ENCODE results near the gene ZNHIT2. TPM values are rescaled to one million over a fixed set of nuclear protein-coding genes. Genes with fewer than 3 reads are reported as not detected.
A peak's percentile ranks its signal among the peaks of the same experiment; 100 is the strongest.

The ZNHIT2 gene
- total RNA-seq, 4 donors from 2014 or later, result 17.3 to 38.5 (median 25.9) TPM

- Histone ChIP-seq H3K4me3 (replicated peaks in 1 of 3) (peak overlapping the region in 2 of 3 donors; percentile 50 to 90), H3K36me3 (peaks cover 24 to 29% of the 10 kb centered on the region in 2 donors), H3K27me3 (no peaks in the 10 kb centered on the region), H3K27ac (peak overlapping the region; percentile 94 to 98 (median 96)), H3K9me3 (no peaks in the 10 kb centered on the region), H3K4me1 (peaks cover 24 to 29% of the 10 kb centered on the region in 2 donors)
- DNase-seq, result peak; percentile 99
- 2 to 3% methylated on average over 20 to 24 of the region's 24 CpGs for WGBS, 2 donors
- intact Hi-C loops (cut with DNase I), result loop anchor here (5.0 kb wide), 1 partner anchor 47 kb away; the partner anchor contains the start of gene CAPN1
- TF ChIP-seq CTCF (IDR thresholded peaks at IDR 0.05), result no peak
- peak in 1 of 2 donors; percentile 79 for TF ChIP-seq POLR2A (IDR thresholded peaks at IDR 0.05)
Observed at GRCh38 chr11:65134952-65135632, 17.6 kb upstream of the ZNHIT2 start.

- DNase-seq, result peak; percentile 90 to 92
- H3K4me3 ChIP-seq (replicated peaks in 1 of 3), result peak within 1 kb of the TSS; percentile 50 to 90 (median 66)
- peak in 2 of 6 experiments; percentile 16 to 25 for TF ChIP-seq CTCF (IDR thresholded peaks at IDR 0.05)
- peak; percentile 85 to 92 for TF ChIP-seq POLR2A (IDR thresholded peaks at IDR 0.05)
- intact Hi-C loops (cut with DNase I), result loop anchor here (5.0 kb wide), 1 partner anchor 48 kb away; the partner anchor contains the start of gene CAPN1
- H3K27ac ChIP-seq, result peak within 1 kb of the TSS; percentile 94 to 98 (median 96)
- peaks cover 24 to 29% of the 10 kb centered on the region in 2 donors for H3K4me1 ChIP-seq
- no peaks in the 10 kb centered on the region for H3K27me3 ChIP-seq
- no peaks in the 10 kb centered on the region for H3K9me3 ChIP-seq
- H3K36me3 ChIP-seq, result peaks cover 31 to 36% of the 10 kb centered on the region in 2 donors
- 0% methylated on average over 9 to 23 of the region's 60 CpGs for WGBS, 2 donors
Observed at GRCh38 chr11:65134240-65134951, 16.9 kb upstream of the ZNHIT2 start, which contains the start of gene SYVN1. Gene SYVN1 (minus strand): TSS chr11:65134519. CDS start chr11:65133601, 918 bp downstream.

GRCh38 chr11:65133724-65134123, 16.2 kb upstream of the ZNHIT2 start:
- intact Hi-C loops (cut with DNase I), result loop anchor here (5.0 kb wide), 1 partner anchor 49 kb away; the partner anchor contains the start of gene CAPN1
- WGBS, 2 donors, result 1 to 2% methylated on average over 20 of the region's 20 CpGs

GRCh38 chr11:65132988-65133700, 15.6 kb upstream of the ZNHIT2 start:
- H3K27me3 ChIP-seq, result no peaks in the 10 kb centered on the region
- peaks cover 44 to 48% of the 10 kb centered on the region in 2 donors for H3K36me3 ChIP-seq
- TF ChIP-seq CTCF (IDR thresholded peaks at IDR 0.05), result no peak
- no peak for TF ChIP-seq POLR2A (IDR thresholded peaks at IDR 0.05)
- peak overlapping the region; percentile 50 to 90 (median 66) for H3K4me3 ChIP-seq (replicated peaks in 1 of 3)
- WGBS, 2 donors, result 40 to 44% methylated on average over 18 of the region's 18 CpGs
- peaks cover 24 to 29% of the 10 kb centered on the region in 2 donors for H3K4me1 ChIP-seq
- H3K27ac ChIP-seq, result peak overlapping the region in 1 of 3 donors; percentile 96
- intact Hi-C loops (cut with DNase I), result loop anchor here (5.0 kb wide), 1 partner anchor 49 kb away; the partner anchor contains the start of gene CAPN1
- peak; percentile 77 to 81 for DNase-seq
- H3K9me3 ChIP-seq, result no peaks in the 10 kb centered on the region

More at GRCh38 chr11:65133724-65134123, 16.2 kb upstream of the ZNHIT2 start:
- TF ChIP-seq CTCF (IDR thresholded peaks at IDR 0.05) (no peak), POLR2A (IDR thresholded peaks at IDR 0.05) (no peak)
- peak in 1 of 2 donors; percentile 41 for DNase-seq
- no peaks in the 10 kb centered on the region for H3K9me3 ChIP-seq
- H3K4me1 ChIP-seq, result peaks cover 24 to 29% of the 10 kb centered on the region in 2 donors
- peak overlapping the region; percentile 94 to 98 (median 96) for H3K27ac ChIP-seq
- H3K4me3 ChIP-seq (replicated peaks in 1 of 3), result peak overlapping the region; percentile 50 to 90 (median 66)
- peaks cover 38 to 42% of the 10 kb centered on the region in 2 donors for H3K36me3 ChIP-seq
- H3K27me3 ChIP-seq, result no peaks in the 10 kb centered on the region
